Mucosa of descending colon (tissue), 3 donors: ENCODE measurements around the gene RPH3AL. TPM values are rescaled to one million over a fixed set of nuclear protein-coding genes. Genes with fewer than 3 reads are reported as not detected.

ENCODE experiments used
- ATAC-seq: fragments of 200-7000 bp; cut with Tn5 transposase; one replicate; pipeline ENCODE4 v1.9.1; 2020; ENCODE audit warnings: mild to moderate bottlenecking, moderate library complexity
- DNase-seq, 3 donors: peaks; one replicate each; pipeline ENCODE4 v3.0.0-alpha.2; 2020
- H3K36me3 ChIP-seq: fragments of 200-600 bp; one replicate; pipeline ENCODE4 v1.8.0; 2021; ENCODE audit warnings: low read depth, mild to moderate bottlenecking
- H3K4me1 ChIP-seq: fragments of 200-600 bp; one replicate; pipeline ENCODE4 v1.8.0; 2021; ENCODE audit warnings: low read depth, mild to moderate bottlenecking
- H3K4me3 ChIP-seq: fragments of 200-600 bp; one replicate; pipeline ENCODE4 v1.8.0; 2021; ENCODE audit warnings: mild to moderate bottlenecking
- H3K9me3 ChIP-seq: fragments of 200-600 bp; one replicate; pipeline ENCODE4 v1.8.0; 2021; ENCODE audit warnings: mild to moderate bottlenecking
- CTCF ChIP-seq: fragments of 200-600 bp; IDR thresholded peaks from one replicate; pipeline ENCODE4 v1.8.0; 2022; ENCODE audit warnings: antibody characterized with exemption, mild to moderate bottlenecking
- intact Hi-C, 2 donors: fragments of 100-400 bp; cut with DNase I in 1 of 2; cut with micrococcal nuclease in 1 of 2; formaldehyde crosslinking; loops; one replicate each; pipeline versions ENCODE4 v1.11.0 to v1.11.1; 2022; cut with DNase I, micrococcal nuclease
- total RNA-seq, 3 donors: library from RNA; stranded (reverse); fragmentation: NEBNext Ultra II Directional in 2 of 3; extraction: Animal tissue kit (Norgen Biotek cat#: 25700) in 2 of 3; gene quantifications; one replicate each; pipeline versions ENCODE4 v1.2.1 to v1.2.4, GENCODE V29; 2021 to 2023
- donor health status: DM: no; HTN: no; CAD: no; lungs with moderate emphysema.
- donor health status: DM: no; HTN: no; CAD: no.
- donor health status: DM: no; HTN: yes; CAD: no.

RPH3AL gene
- total RNA-seq, 3 donors from 2014 or later = 24.0 to 44.1 (median 36.7) TPM

GRCh38 chr17:302300-302698 is 50.3 kb downstream of the RPH3AL start:
- H3K9me3 ChIP-seq = no peaks in the 10 kb centered on the region
- intact Hi-C loops = no loop called here
- H3K36me3 ChIP-seq = no peaks in the 10 kb centered on the region
- TF ChIP-seq CTCF = no peak
- peaks cover 9% of the 10 kb centered on the region for H3K4me1 ChIP-seq
- DNase-seq (peak; percentile 85 to 90 (median 90)), ATAC-seq (peak; percentile 94)
- no peak overlapping the region for H3K4me3 ChIP-seq

- no peaks in the 10 kb centered on the region for H3K36me3 ChIP-seq
- peak; percentile 65 for ATAC-seq
- no peaks in the 10 kb centered on the region for H3K9me3 ChIP-seq
- intact Hi-C loops = no loop called here
- H3K4me1 ChIP-seq = peaks cover 9% of the 10 kb centered on the region
- no peak for TF ChIP-seq CTCF
- H3K4me3 ChIP-seq = no peak overlapping the region
- peak; percentile 26 to 65 (median 46) for DNase-seq
Observed at GRCh38 chr17:301681-302299, 50.8 kb downstream of the RPH3AL start.

GRCh38 chr17:300881-301280 is 51.7 kb downstream of the RPH3AL start:
- intact Hi-C loops = no loop called here
- no peak for TF ChIP-seq CTCF
- H3K9me3 ChIP-seq = no peaks in the 10 kb centered on the region
- DNase-seq (peak in 1 of 3 donors; percentile 25), ATAC-seq (no peak)
- H3K4me1 ChIP-seq = peaks cover 9% of the 10 kb centered on the region
- no peaks in the 10 kb centered on the region for H3K36me3 ChIP-seq
- no peak overlapping the region for H3K4me3 ChIP-seq

- no peak for TF ChIP-seq CTCF
- DNase-seq (peak in 1 of 3 donors; percentile 29), ATAC-seq (no peak)
- H3K4me1 ChIP-seq = peaks cover 9% of the 10 kb centered on the region
- H3K4me3 ChIP-seq = no peak overlapping the region
- no peaks in the 10 kb centered on the region for H3K9me3 ChIP-seq
- H3K36me3 ChIP-seq = no peaks in the 10 kb centered on the region
- intact Hi-C loops = no loop called here
Observed at GRCh38 chr17:299546-299945, 53.1 kb downstream of the RPH3AL start.

GRCh38 chr17:298791-299450 is 53.7 kb downstream of the RPH3AL start:
- TF ChIP-seq CTCF = no peak
- Histone ChIP-seq H3K4me3 (no peak overlapping the region), H3K36me3 (no peaks in the 10 kb centered on the region), H3K9me3 (no peaks in the 10 kb centered on the region), H3K4me1 (peaks cover 9% of the 10 kb centered on the region)
- ATAC-seq (no peak), DNase-seq (peak in 1 of 3 donors; percentile 47)
- intact Hi-C loops = no loop called here
